ENCODE measurements around the gene TNS1.

GRCh38 chr2:218009765-218010139 is 7.0 kb upstream of the TNS1 start:
- no peak for TF ChIP-seq CTCF (IDR thresholded peaks at IDR 0.05)
- TF ChIP-seq POLR2A (IDR thresholded peaks at IDR 0.05): no peak

All from Peyer's patch (tissue), 4 donors.